ENCODE results near the gene ZNF385C.

GRCh38 chr17:42117397-42118125 lies 19.3 kb upstream of the ZNF385C start:
- TF ChIP-seq CTCF (IDR thresholded peaks at IDR 0.05) (no peak), EP300 (IDR thresholded peaks at IDR 0.05) (no peak), POLR2A (IDR thresholded peaks at IDR 0.05) (no peak), POLR2AphosphoS5 (IDR thresholded peaks at IDR 0.05) (no peak)
